BE2C (cell line): Measurements from ENCODE around the gene PLP2.

Experiments
- DNase-seq: peaks from one replicate; pipeline ENCODE4 v3.0.0-alpha.2; 2020
- H3K27me3 ChIP-seq: fragments of 250-450 bp; sonication (Bioruptor Pico); 2 replicates; pipeline ENCODE4 v1.5.1; 2020; ENCODE audit warnings: mild to moderate bottlenecking
- H3K36me3 ChIP-seq: fragments of 250-450 bp; sonication (Bioruptor Pico); 2 replicates; pipeline ENCODE4 v1.5.1; 2020; ENCODE audit warnings: mild to moderate bottlenecking
- H3K4me1 ChIP-seq: fragments of 250-450 bp; sonication (Bioruptor Pico); 2 replicates; pipeline ENCODE4 v1.5.1; 2020
- H3K4me3 ChIP-seq: 2 replicates; pipeline ENCODE4 v1.5.1; 2011; ENCODE audit warnings: low read depth, low read length
- H3K9me3 ChIP-seq: fragments of 250-450 bp; sonication (Bioruptor Pico); 2 replicates; pipeline ENCODE4 v1.5.1; 2020
- TF ChIP-seq, protein P1 (sequence below): IDR thresholded peaks from 2 replicates; pipeline ENCODE4 v1.5.1; 2012; ENCODE audit warnings: mild to moderate bottlenecking, low read depth, low read length

Gene PLP2

DNA sequence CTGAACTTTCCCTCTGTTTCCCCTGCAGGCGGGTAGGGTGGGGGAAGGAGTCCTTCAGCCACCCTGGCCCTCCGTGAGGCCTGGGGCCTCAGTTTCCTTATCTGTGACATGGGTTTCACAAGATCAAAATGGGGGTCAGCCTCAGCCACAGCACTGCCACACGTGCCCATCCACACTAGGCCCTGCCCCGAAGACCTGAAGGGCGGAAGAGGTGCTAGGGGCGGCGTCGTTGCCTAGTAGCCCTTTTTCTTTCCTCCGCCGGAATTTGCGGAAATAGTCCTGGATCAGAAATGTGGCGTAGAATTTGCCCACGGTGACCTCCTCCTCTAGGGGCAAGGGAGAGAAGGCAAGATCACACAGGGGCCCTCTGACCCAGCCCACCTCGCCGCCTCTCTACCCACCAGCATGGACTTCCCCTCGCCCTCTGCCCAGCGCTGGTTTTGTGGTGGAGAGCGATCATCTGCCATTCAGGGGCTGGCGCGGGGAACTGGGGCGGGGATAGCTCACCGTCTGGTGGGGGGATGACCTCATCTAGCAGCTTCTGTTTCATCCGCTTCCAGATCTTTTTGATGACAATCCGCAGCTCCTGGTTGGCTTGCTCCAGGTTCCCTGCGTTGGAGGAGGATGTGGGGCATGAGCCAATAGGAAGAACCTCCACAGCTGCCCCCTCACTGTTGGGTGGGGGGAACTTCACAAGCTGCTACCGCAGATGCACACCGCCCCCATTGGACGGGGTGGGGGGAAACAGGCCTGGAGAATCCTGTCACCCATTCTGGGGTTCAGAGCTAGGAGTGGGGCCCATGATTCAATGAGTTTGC is 37.9 kb downstream of the PLP2 start:
- DNase-seq: peak; percentile 58
- TF ChIP-seq, protein P1, sequence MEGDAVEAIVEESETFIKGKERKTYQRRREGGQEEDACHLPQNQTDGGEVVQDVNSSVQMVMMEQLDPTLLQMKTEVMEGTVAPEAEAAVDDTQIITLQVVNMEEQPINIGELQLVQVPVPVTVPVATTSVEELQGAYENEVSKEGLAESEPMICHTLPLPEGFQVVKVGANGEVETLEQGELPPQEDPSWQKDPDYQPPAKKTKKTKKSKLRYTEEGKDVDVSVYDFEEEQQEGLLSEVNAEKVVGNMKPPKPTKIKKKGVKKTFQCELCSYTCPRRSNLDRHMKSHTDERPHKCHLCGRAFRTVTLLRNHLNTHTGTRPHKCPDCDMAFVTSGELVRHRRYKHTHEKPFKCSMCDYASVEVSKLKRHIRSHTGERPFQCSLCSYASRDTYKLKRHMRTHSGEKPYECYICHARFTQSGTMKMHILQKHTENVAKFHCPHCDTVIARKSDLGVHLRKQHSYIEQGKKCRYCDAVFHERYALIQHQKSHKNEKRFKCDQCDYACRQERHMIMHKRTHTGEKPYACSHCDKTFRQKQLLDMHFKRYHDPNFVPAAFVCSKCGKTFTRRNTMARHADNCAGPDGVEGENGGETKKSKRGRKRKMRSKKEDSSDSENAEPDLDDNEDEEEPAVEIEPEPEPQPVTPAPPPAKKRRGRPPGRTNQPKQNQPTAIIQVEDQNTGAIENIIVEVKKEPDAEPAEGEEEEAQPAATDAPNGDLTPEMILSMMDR: peak; percentile 6; the same call in 1 of the 2 replicates

DNA sequence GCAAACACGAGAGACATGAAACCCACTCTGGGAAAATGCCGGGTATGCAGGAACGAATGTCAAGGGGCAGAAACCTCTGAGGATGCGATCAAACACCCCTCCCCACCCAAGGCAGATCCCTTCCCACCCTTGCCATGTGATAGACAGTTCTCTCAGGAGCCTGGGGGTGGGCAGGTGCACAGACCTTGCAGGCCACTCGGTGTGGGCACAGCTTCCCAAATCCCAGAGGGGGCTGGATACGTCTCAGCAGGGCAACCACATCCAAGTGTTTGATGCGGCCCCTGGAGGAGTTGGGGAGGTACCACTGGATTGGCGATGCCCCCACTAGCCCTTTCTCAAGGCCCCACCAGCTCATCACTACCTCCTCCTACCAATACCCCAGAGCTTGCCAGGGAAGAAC is 38.7 kb downstream of the PLP2 start:
- no peak for DNase-seq
- TF ChIP-seq, protein P1: no peak
- Histone ChIP-seq H3K27me3 (no peaks in the 10 kb centered on the region), H3K4me3 (no peak overlapping the region), H3K36me3 (no peaks in the 10 kb centered on the region), H3K9me3 (no peaks in the 10 kb centered on the region), H3K4me1 (no peaks in the 10 kb centered on the region)

More for the DNA sequence above, 37.9 kb downstream of the PLP2 start:
- Histone ChIP-seq H3K36me3 (no peaks in the 10 kb centered on the region), H3K4me1 (no peaks in the 10 kb centered on the region), H3K27me3 (no peaks in the 10 kb centered on the region), H3K9me3 (no peaks in the 10 kb centered on the region), H3K4me3 (no peak overlapping the region)

DNA sequence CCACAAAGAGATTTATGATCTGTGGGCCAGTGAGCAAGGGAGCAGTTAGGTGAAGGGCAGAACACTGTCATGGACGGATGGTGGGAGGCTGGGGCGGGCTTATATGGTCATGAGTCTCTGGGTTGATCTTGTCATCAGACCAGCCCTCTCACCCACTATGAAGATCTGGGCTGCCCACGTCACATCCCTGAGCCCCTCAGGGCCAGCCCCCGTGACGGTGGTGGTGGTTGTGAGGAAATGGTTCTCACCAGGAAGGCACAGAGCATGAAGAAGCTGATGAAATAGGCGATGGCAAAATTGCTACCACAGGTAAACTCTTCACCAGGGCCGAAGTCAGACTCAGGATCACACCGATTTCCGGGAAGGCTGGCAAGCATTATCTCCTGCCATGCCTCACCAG is 39.4 kb downstream of the PLP2 start:
- TF ChIP-seq, protein P1: no peak
- no peak for DNase-seq
- Histone ChIP-seq H3K27me3 (no peaks in the 10 kb centered on the region), H3K9me3 (no peaks in the 10 kb centered on the region), H3K4me1 (no peaks in the 10 kb centered on the region), H3K4me3 (no peak overlapping the region), H3K36me3 (no peaks in the 10 kb centered on the region)

DNA sequence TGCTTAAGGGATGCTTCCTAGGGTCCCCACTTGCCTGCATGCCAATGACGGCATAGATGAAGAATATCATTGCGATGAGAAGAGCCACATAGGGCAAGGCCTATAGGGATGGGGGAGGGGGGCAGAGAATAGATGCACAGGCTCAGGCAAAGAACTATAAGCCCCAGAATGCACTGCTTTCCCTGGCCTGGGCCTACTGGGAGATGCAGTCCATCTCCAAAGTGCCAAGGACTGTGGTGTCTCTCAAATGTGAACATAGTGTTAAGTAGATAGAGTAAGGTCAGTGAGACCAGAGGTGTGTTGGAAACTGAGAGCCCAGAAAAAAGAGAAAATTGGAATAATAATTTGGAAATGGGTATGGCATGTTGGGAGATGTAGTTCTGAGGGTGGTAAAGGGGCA is 40.5 kb downstream of the PLP2 start:
- H3K4me1 ChIP-seq: no peaks in the 10 kb centered on the region
- no peaks in the 10 kb centered on the region for H3K9me3 ChIP-seq
- no peak for DNase-seq
- H3K27me3 ChIP-seq: no peaks in the 10 kb centered on the region
- TF ChIP-seq, protein P1: no peak
- H3K4me3 ChIP-seq: no peak overlapping the region
- no peaks in the 10 kb centered on the region for H3K36me3 ChIP-seq

DNA sequence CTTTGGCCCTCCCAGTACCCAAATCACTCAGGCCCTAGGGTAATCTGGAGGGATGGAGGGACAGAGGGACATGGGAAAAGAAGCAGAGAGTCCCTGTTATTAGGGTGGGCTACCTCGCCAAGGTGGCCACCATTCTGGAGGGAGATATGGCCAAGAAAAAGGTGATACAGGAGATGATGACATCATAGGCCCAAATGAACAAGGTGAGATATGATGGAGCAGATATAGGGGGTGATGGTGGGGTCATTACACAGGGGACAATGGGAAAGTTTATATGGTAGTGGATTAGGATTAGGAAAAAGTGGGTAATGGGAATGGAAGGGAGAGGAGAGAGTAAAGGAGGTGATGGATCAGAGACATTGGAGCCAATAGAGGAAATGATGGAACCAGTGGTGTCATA is 41.2 kb downstream of the PLP2 start:
- H3K4me3 ChIP-seq: no peak overlapping the region
- H3K36me3 ChIP-seq: no peaks in the 10 kb centered on the region
- no peaks in the 10 kb centered on the region for H3K27me3 ChIP-seq
- DNase-seq: no peak
- TF ChIP-seq, protein P1: no peak
- no peaks in the 10 kb centered on the region for H3K9me3 ChIP-seq
- no peaks in the 10 kb centered on the region for H3K4me1 ChIP-seq

DNA sequence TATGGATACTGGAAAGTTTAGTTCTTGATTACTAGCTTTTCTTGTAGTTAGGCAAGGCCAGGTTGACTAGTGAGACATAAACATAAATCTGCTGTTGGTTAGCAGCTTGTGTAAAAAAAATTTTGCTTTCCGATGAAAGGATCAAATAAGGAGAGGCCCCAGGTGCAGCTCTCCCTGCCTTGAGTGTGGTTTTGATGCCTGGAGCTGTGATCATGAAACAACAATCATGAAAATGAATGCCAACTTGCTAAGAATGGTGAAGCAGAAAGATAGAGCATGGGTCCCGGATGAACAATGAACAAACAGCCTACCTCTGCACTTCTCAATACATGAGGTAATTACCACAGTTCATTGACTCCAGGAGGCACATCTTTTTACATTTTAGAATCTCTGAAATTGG is 42.7 kb downstream of the PLP2 start:
- Histone ChIP-seq H3K4me1 (no peaks in the 10 kb centered on the region), H3K9me3 (no peaks in the 10 kb centered on the region), H3K4me3 (no peak overlapping the region), H3K36me3 (no peaks in the 10 kb centered on the region), H3K27me3 (no peaks in the 10 kb centered on the region)
- TF ChIP-seq, protein P1: no peak
- DNase-seq: no peak
